Muscle of arm (tissue), 12 donors: ENCODE measurements around the gene MSL3. TPM values are rescaled to one million over a fixed set of nuclear protein-coding genes. Genes with fewer than 3 reads are reported as not detected.

Experiments
- polyA plus RNA-seq, 12 donors: library from polyadenylated mRNA; unstranded; fragments of 120-200 nt; gene quantifications; one replicate each; pipeline ENCODE4 v1.2.1, GENCODE V29; 2013; ENCODE audit not compliant: insufficient read length in 12 of 12

Gene MSL3
- polyA plus RNA-seq, 12 donors = 20.4 to 46.9 (median 27.2) TPM; not detected in 1

Other genes with a start within 250 kb of the MSL3 start
- gene ARHGAP6, start 92.3 kb upstream of the MSL3 start, polyA plus RNA-seq = 10 to 100 TPM in 5 of 12 donors, 1 to 10 TPM in 6, not detected in 1; 5.3 to 11.1 (median 9.9) TPM